Activated T-helper 1 cell treated with anti-CD3 and anti-CD28 coated beads, Interleukin-12 subunit alpha, Interleukin-12 subunit beta, Interleukin-2, Interleukin-4 antibody, amounts not matched to agents 30 ng/mL and 10 ng/mL and 1 ng/mL, durations not matched to agents 14 hours and 24 hours and 36 hours (primary cell): ENCODE results near the gene SH3RF2. TPM values are rescaled to one million over a fixed set of nuclear protein-coding genes. Genes with fewer than 3 reads are reported as not detected.
"Not testable (repeated sequence)": the region's sequence is repeated elsewhere in the genome, so short reads cannot be mapped to it uniquely, and the experiment has no call there.

Source experiments
- DNase-seq: peaks from one replicate; pipeline ENCODE4 v3.0.0; 2021; ENCODE audit warnings: low spot score
- H3K27ac Mint-ChIP-seq: one replicate; pipeline ENCODE4 v1.8.0; 2021; ENCODE audit warnings: mild to moderate bottlenecking, mixed read lengths
- H3K27me3 Mint-ChIP-seq: one replicate; pipeline ENCODE4 v1.8.0; 2022; ENCODE audit warnings: mild to moderate bottlenecking, moderate library complexity, mixed read lengths; ENCODE audit not compliant: insufficient read depth
- H3K36me3 Mint-ChIP-seq: one replicate; pipeline ENCODE4 v1.8.0; 2021; ENCODE audit warnings: low read depth, mixed read lengths
- H3K4me1 Mint-ChIP-seq: one replicate; pipeline ENCODE4 v1.8.0; 2021; ENCODE audit warnings: low read depth, mixed read lengths
- H3K4me3 Mint-ChIP-seq: one replicate; pipeline ENCODE4 v1.8.0; 2021; ENCODE audit warnings: mild to moderate bottlenecking, moderate library complexity, mixed read lengths
- H3K9me3 Mint-ChIP-seq: one replicate; pipeline ENCODE4 v1.8.0; 2021; ENCODE audit warnings: mixed read lengths
- intact Hi-C: fragments of 100-400 bp; cut with micrococcal nuclease; formaldehyde crosslinking; loops from one replicate; pipeline ENCODE4 v1.15.1; 2024
- total RNA-seq: library from RNA; stranded (reverse); gene quantifications from 2 replicates; pipeline ENCODE4 v1.2.3, GENCODE V29; 2022

The SH3RF2 gene
- total RNA-seq, 1 donor from 2014 or later: 0.18 TPM

- H3K9me3 Mint-ChIP-seq: no peaks in the 10 kb centered on the region
- DNase-seq: no peak
- H3K36me3 Mint-ChIP-seq: no peaks in the 10 kb centered on the region
- peaks cover 35% of the 10 kb centered on the region for H3K4me1 Mint-ChIP-seq
- peaks cover 34% of the 10 kb centered on the region for H3K27me3 Mint-ChIP-seq
- no peak overlapping the region for H3K4me3 Mint-ChIP-seq
- intact Hi-C loops: loop anchor here (1.0 kb wide), 1 partner anchor 134 kb away; no protein-coding TSS in a partner anchor
- no peak overlapping the region for H3K27ac Mint-ChIP-seq
Observed at GRCh38 chr5:146079695-146080373, 143.5 kb downstream of the SH3RF2 start.

DNA sequence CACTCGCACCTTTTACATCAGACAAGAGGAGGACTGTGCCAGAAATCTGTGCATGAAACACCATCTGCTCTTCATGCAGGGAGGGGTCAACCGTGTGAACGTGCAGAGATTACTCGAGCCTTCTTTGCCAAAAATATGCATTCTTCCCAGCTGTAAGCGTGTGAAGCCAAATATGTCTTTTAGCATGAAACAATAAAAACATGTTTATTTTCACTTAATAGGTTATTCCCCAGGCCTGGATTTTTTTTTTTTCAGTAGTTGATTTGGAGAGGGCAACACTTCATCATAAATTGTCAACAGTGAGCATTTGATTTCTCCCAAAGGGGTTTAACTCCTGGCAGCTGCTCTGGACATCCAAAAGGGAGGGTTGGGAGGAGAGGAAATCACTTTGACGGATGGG is 145.2 kb downstream of the SH3RF2 start:
- H3K4me3 Mint-ChIP-seq: no peak overlapping the region
- no peaks in the 10 kb centered on the region for H3K9me3 Mint-ChIP-seq
- H3K27ac Mint-ChIP-seq: no peak overlapping the region
- H3K4me1 Mint-ChIP-seq: peaks cover 35% of the 10 kb centered on the region
- DNase-seq: no peak
- no peaks in the 10 kb centered on the region for H3K36me3 Mint-ChIP-seq
- intact Hi-C loops: no loop called here
- peaks cover 27% of the 10 kb centered on the region for H3K27me3 Mint-ChIP-seq

DNA sequence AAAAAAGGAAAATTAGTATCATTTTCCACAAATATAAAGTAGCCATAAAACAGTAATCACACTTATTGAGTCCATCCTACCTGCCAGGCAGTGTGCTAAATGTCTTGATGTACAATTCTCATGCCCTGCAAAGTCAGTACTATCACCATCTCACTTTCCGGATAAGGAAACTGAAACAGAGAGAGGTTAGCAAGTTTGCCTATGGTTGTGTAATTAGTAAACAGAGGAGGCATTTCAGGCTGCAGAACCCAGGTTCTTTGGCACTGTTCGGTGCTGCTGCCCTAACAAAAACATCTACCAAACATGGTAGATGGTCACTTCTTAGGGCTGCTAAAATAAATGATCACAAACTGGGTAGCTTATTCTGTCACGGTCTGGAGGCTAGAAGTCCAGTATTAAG is 146.4 kb downstream of the SH3RF2 start:
- no peak overlapping the region for H3K4me3 Mint-ChIP-seq
- DNase-seq: no peak
- intact Hi-C loops: no loop called here
- H3K4me1 Mint-ChIP-seq: peaks cover 35% of the 10 kb centered on the region
- no peaks in the 10 kb centered on the region for H3K9me3 Mint-ChIP-seq
- H3K27me3 Mint-ChIP-seq: peaks cover 21% of the 10 kb centered on the region
- no peak overlapping the region for H3K27ac Mint-ChIP-seq
- no peaks in the 10 kb centered on the region for H3K36me3 Mint-ChIP-seq

- peaks cover 12% of the 10 kb centered on the region for H3K27me3 Mint-ChIP-seq
- peaks cover 27% of the 10 kb centered on the region for H3K4me1 Mint-ChIP-seq
- intact Hi-C loops: no loop called here
- H3K4me3 Mint-ChIP-seq: no peak overlapping the region
- no peaks in the 10 kb centered on the region for H3K36me3 Mint-ChIP-seq
- no peaks in the 10 kb centered on the region for H3K9me3 Mint-ChIP-seq
- DNase-seq: no peak
- no peak overlapping the region for H3K27ac Mint-ChIP-seq
Observed at GRCh38 chr5:146084376-146084775, 148.0 kb downstream of the SH3RF2 start.

DNA sequence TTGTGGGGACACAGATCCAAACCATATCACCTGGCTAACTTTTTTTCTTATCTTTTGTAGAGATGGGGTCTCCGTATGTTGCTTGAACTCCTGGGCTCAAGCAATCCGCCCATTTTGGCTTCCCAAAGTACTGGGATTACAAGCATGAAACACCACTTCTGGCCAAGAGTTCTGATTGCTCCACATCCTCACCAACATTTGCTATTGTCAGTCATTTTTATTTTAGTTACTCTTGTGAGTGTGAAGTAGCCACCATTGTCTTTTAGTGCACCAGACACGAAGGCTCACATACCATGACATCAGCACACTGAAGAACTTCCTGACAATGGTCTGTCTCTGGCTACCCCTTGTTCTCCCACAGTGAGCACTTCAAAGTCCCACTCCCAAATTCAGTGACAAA is 151.7 kb downstream of the SH3RF2 start:
- Mint-ChIP-seq H3K4me1 (peaks cover 4% of the 10 kb centered on the region), H3K4me3 (no peak overlapping the region), H3K9me3 (no peaks in the 10 kb centered on the region)

DNA sequence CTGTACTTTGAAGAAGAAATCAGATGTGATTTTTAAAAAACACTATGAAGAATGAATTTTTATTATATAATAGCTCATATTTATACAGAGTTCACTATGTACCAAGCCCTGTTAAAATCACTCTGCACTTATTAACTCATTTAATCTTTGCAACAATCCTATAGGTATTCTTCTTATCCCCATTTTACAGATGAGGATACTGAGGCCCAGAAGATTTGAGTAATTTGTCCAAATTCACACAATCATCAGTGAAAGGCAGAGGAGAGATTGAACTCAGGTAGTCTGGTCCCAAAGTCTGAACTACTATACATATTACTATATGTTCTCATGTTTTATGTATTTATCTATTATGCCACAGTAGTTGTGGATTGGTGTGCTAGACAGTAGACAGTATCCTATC is 152.9 kb downstream of the SH3RF2 start:
- Mint-ChIP-seq H3K27ac (no peak overlapping the region), H3K9me3 (no peaks in the 10 kb centered on the region), H3K4me1 (no peaks in the 10 kb centered on the region), H3K4me3 (no peak overlapping the region), H3K36me3 (no peaks in the 10 kb centered on the region), H3K27me3 (peaks cover 2% of the 10 kb centered on the region)
- DNase-seq: no peak
- intact Hi-C loops: no loop called here

More for the DNA sequence above, 151.7 kb downstream of the SH3RF2 start:
- H3K27me3 Mint-ChIP-seq: peaks cover 2% of the 10 kb centered on the region
- no peak for DNase-seq
- H3K27ac Mint-ChIP-seq: no peak overlapping the region
- H3K36me3 Mint-ChIP-seq: no peaks in the 10 kb centered on the region
- intact Hi-C loops: no loop called here

DNA sequence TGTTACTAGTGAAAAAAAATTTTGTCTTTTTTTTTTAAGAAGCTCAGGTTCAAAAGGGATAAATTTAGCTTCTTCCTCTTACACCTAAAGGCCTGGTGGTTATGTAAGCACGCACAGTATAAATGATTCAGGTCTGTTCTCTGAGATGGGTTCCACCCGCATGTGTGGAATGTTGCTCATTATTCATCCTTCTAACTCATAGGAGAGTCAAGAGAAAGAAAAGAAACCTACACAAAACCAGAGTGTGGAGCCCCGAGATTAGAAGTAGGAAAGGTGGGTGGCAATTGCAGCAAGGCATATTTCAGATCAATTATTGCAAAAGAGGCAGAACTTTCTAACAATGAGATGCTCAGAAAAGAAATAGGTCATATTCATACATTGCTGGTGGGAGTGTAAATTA is 155.5 kb downstream of the SH3RF2 start:
- no peaks in the 10 kb centered on the region for H3K36me3 Mint-ChIP-seq
- H3K4me3 Mint-ChIP-seq: no peak overlapping the region
- intact Hi-C loops: no loop called here
- H3K9me3 Mint-ChIP-seq: no peaks in the 10 kb centered on the region
- H3K27ac Mint-ChIP-seq: no peak overlapping the region
- H3K4me1 Mint-ChIP-seq: no peaks in the 10 kb centered on the region
- no peak for DNase-seq
- peaks cover 2% of the 10 kb centered on the region for H3K27me3 Mint-ChIP-seq

DNA sequence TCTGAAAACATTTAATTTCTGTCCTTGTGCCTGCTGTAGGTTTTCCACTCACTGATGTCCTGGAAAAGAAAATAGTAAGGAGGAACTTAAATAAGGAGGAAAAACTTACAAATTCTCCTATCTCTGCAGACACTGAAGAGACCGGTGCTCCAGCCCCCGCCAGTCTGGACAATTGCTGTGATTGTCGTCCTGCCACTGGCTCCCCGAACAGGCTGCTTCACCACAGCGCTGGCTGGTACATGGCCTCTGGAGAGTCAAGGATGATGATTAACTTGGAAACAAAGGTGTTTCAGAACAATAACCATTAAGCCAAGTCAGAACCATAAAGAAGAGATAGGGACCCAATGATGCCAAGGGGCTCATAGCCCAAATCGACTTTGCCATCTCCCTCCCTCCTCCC is 161.7 kb downstream of the SH3RF2 start:
- H3K27me3 Mint-ChIP-seq: no peaks in the 10 kb centered on the region
- H3K9me3 Mint-ChIP-seq: no peaks in the 10 kb centered on the region
- no peak for DNase-seq
- no peak overlapping the region for H3K4me3 Mint-ChIP-seq
- no peaks in the 10 kb centered on the region for H3K4me1 Mint-ChIP-seq
- H3K36me3 Mint-ChIP-seq: no peaks in the 10 kb centered on the region
- intact Hi-C loops: no loop called here
- no peak overlapping the region for H3K27ac Mint-ChIP-seq

GRCh38 chr5:146101646-146102045 is 165.3 kb downstream of the SH3RF2 start:
- no peaks in the 10 kb centered on the region for H3K9me3 Mint-ChIP-seq
- intact Hi-C loops: no loop called here
- H3K36me3 Mint-ChIP-seq: peaks cover 10% of the 10 kb centered on the region
- H3K27me3 Mint-ChIP-seq: no peaks in the 10 kb centered on the region
- H3K4me3 Mint-ChIP-seq: no peak overlapping the region
- no peak overlapping the region for H3K27ac Mint-ChIP-seq
- no peak for DNase-seq
- H3K4me1 Mint-ChIP-seq: no peaks in the 10 kb centered on the region

DNA sequence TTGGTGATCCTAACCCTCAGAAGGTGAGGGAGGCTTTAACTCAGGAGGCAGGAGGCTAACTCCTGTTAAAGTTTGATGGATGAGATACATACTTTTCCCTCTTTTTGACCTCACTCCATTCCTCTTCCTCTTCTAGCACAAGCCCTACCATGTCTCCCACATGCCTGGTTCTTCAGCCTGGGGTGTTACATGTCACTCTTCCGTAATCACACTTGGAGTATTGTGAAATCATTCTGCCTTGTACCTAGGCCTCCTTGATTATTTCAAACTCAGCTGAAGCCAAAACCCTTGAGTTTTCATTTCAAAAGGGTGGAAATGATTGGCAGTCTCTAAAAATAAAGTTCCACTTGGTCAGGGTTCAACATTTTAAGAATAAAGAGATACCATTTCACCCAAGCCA is 167.2 kb downstream of the SH3RF2 start:
- intact Hi-C loops: no loop called here

DNA sequence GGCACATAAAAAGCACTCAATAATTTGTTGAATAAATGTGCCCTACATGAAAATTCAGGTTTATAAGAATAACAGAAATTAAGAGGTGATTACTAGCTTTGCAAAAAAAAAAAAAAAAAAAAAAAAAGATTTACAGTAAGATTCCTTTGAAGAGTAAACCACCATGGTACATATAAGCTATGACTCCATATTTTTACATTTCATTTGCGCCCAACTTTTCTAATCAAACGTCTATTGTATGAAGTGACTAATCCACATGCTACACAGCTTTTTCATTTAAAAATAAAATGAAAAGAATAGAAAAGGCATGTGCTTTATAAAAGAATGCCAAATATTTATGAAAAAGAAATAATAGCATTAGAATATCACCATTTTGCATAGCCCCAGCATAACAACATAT is 169.1 kb downstream of the SH3RF2 start, which contains the start of gene PLAC8L1:
PLAC8L1 (minus strand) TSS at position 101 of the 400 bp plus-strand sequence. CDS start 1,266 bp downstream, outside the sequence.
- Mint-ChIP-seq H3K27me3 (no peaks in the 10 kb centered on the region), H3K36me3 (peaks cover 10% of the 10 kb centered on the region), H3K9me3 (no peaks in the 10 kb centered on the region), H3K4me3 (no peak within 1 kb of the TSS), H3K4me1 (no peaks in the 10 kb centered on the region), H3K27ac (no peak within 1 kb of the TSS)
- DNase-seq: no peak
- intact Hi-C loops: no loop called here

More for the DNA sequence above, 167.2 kb downstream of the SH3RF2 start:
- H3K36me3 Mint-ChIP-seq: peaks cover 10% of the 10 kb centered on the region
- no peaks in the 10 kb centered on the region for H3K27me3 Mint-ChIP-seq
- no peak overlapping the region for H3K4me3 Mint-ChIP-seq
- no peak for DNase-seq
- no peak overlapping the region for H3K27ac Mint-ChIP-seq
- no peaks in the 10 kb centered on the region for H3K4me1 Mint-ChIP-seq
- no peaks in the 10 kb centered on the region for H3K9me3 Mint-ChIP-seq

DNA sequence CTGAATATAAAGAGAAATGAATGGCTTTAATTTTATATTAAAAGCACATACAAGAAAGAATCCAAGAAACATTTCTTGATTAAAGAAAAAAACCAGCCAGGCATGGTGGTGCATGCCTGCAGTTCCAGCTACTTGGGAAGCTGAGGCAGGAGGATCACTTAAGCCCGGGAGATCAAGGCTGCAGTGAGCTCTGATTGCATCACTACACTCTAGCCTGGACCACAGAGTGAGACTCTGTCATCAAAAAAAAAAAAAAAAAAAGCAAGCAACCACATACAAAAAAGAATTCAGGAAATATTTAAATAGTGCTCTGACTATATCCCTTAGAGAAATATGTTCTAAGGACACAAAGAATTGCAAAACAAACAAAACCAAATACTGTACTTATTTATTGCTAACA is 171.5 kb downstream of the SH3RF2 start:
- no peak for DNase-seq
- Mint-ChIP-seq H3K4me1 (no peaks in the 10 kb centered on the region), H3K27me3 (no peaks in the 10 kb centered on the region), H3K4me3 (no peak overlapping the region), H3K36me3 (peaks cover 19% of the 10 kb centered on the region), H3K9me3 (no peaks in the 10 kb centered on the region), H3K27ac (no peak overlapping the region)
- intact Hi-C loops: no loop called here

GRCh38 chr5:146108870-146109269 is 172.5 kb downstream of the SH3RF2 start:
- intact Hi-C loops: not testable (repeated sequence)
- peaks cover 20% of the 10 kb centered on the region for H3K36me3 Mint-ChIP-seq

GRCh38 chr5:146109379-146109778 is 173.0 kb downstream of the SH3RF2 start:
- H3K9me3 Mint-ChIP-seq: no peaks in the 10 kb centered on the region
- H3K4me3 Mint-ChIP-seq: no peak overlapping the region
- H3K27me3 Mint-ChIP-seq: no peaks in the 10 kb centered on the region
- no peaks in the 10 kb centered on the region for H3K4me1 Mint-ChIP-seq
- H3K27ac Mint-ChIP-seq: no peak overlapping the region
- intact Hi-C loops: no loop called here
- peaks cover 19% of the 10 kb centered on the region for H3K36me3 Mint-ChIP-seq
- no peak for DNase-seq

More at GRCh38 chr5:146108870-146109269, 172.5 kb downstream of the SH3RF2 start:
- H3K9me3 Mint-ChIP-seq, H3K4me1 Mint-ChIP-seq, H3K27me3 Mint-ChIP-seq, H3K27ac Mint-ChIP-seq, DNase-seq, H3K4me3 Mint-ChIP-seq: not testable (repeated sequence)
